Inferior parietal cortex (tissue), 1 donor: Measurements from ENCODE around the gene SMPDL3B.

ENCODE experiments used
- DNase-seq: peaks from one replicate; pipeline ENCODE4 v3.0.0-alpha.2; 2016; ENCODE audit errors: extremely low spot score

Gene SMPDL3B, protein sequence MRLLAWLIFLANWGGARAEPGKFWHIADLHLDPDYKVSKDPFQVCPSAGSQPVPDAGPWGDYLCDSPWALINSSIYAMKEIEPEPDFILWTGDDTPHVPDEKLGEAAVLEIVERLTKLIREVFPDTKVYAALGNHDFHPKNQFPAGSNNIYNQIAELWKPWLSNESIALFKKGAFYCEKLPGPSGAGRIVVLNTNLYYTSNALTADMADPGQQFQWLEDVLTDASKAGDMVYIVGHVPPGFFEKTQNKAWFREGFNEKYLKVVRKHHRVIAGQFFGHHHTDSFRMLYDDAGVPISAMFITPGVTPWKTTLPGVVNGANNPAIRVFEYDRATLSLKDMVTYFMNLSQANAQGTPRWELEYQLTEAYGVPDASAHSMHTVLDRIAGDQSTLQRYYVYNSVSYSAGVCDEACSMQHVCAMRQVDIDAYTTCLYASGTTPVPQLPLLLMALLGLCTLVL

DNA sequence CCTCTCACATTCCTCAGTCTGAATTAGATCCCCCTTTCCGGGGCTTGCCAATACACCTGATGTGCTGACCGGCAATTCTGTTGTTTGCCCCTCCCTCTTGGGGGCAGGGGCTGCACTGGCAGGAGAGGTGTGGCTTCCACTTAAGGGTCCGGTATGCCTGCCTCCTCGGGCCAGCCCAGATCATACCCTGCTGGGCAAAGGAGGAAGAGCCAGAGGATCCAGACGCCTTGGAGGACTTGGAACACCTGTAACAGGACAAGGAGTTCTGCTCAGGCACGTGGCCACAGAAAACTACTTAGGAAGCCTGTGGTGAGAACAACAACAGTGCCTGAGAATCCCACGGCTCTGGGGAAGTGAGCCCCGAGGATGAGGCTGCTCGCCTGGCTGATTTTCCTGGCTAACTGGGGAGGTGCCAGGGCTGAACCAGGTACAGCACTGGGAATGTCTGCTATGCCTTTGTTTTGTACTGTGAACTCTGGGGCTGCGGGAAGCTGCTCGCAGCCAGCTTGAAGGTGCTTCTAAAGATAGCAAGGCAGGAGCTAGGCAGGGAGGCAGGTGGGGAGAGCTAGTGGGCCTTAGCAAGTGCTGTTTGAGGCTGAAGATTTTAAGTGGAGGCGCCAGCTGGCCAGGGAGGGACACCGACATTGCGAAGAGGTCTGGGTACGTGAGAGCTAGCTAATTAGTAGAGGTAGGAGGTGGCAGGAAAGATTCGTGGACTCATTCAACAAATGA lies at the start of gene SMPDL3B:
Gene SMPDL3B, plus strand, starts transcription at position 183 of the 732 bp plus-strand sequence. Its CDS starts 184 bp downstream, at position 367.
- no peak for DNase-seq

GRCh38 chr1:27885114-27885528 lies 49.7 kb upstream of the SMPDL3B start:
- no peak for DNase-seq

DNA sequence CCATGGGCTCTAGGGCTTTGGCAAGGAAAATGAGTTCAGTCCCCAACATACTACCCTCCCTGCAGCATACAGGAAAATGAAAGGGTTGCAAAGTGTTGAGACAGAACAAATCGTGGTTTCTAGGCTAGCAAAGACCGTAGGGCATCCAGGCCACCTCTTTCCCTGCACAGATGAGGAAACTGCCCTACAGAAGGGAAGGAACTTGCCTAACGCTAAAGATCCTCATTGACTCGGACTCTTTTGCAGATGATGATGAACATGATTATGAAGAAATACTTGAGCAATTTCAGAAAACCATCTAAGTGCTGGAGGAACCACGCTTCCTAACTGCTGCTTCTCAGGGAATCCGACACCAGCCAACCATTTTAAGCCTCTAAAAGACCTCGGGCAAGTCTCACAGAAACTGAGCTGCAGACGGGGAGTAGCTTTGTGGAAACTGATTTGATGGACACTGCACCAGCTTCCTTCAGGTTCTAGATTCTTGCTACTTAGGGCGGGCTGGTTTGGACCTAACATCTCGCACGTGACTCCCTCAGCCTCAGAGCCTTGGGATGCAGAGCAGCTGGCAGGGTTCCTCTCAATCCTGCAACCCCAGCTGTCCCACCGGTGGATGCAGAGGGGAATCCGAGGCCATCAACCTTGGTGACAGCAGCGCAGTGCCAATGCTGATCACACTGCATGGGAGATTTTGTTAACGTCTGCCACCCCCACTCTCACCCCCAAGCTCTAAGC lies 49.0 kb upstream of the SMPDL3B start:
- no peak for DNase-seq

DNA sequence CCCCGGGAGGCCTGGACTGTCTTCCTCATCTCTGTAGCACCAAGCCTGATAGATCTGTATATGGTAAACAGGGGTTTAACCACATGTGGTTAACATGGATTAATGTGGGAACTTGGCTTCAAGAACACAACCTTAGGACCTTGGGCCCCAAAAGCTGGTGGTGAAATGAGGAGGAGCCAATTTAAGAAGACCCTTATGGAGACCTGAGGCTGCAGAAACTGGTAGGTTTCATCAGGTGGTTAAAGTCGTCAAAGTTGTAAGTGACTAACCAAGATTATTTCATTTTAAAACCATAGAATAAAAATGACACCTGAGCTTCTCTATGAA lies 48.5 kb upstream of the SMPDL3B start:
- DNase-seq = no peak

- DNase-seq = no peak
Measured at GRCh38 chr1:27886744-27887143, 48.1 kb upstream of the SMPDL3B start.

- DNase-seq = no peak
Measured at GRCh38 chr1:27887215-27888021, 47.4 kb upstream of the SMPDL3B start.

DNA sequence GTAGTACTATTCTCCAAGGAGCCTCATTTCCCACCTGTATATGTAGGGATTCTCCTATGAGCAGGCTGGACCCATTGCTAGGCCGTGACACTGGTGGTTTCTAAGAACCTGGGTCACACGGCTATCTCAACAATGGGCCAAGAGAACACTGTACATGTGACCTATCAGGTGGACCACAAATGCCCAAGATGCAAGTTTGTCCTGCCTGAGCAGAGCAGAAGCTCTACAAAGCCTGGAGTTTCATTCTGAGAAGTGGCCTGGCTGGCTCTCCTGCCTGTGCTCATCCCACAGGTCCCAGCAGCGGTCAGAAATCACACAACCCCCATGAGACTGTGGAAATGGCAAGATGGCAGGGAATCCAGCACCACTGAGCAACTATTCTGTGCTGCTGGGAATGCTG lies 45.3 kb upstream of the SMPDL3B start:
- DNase-seq = no peak

- DNase-seq = no peak
Measured at GRCh38 chr1:27891196-27891889, 43.5 kb upstream of the SMPDL3B start.

GRCh38 chr1:27894521-27894920 lies 40.3 kb upstream of the SMPDL3B start:
- no peak for DNase-seq

DNA sequence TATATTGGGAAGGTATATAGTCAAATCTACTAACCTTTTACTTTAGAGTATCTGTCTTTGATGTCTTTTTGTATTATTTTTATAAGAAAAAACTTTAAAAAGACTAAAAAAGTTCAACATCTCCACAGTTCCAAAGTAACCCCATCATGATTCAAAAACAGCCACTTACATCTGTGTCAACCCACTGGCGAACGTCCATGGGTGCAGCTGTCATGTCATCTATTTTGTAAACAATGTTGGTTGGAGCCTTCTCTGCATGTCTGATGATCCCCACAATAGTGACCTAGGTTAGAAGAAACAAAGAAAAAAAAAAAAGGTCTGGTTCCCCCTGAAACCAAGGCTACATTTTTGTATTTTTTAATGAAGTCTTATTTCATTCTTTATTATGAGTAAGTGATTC lies 28.0 kb upstream of the SMPDL3B start:
- no peak for DNase-seq

GRCh38 chr1:27912429-27912828 lies 22.4 kb upstream of the SMPDL3B start:
- no peak for DNase-seq

- DNase-seq = no peak
Measured at GRCh38 chr1:27915082-27915575, 19.7 kb upstream of the SMPDL3B start.

DNA sequence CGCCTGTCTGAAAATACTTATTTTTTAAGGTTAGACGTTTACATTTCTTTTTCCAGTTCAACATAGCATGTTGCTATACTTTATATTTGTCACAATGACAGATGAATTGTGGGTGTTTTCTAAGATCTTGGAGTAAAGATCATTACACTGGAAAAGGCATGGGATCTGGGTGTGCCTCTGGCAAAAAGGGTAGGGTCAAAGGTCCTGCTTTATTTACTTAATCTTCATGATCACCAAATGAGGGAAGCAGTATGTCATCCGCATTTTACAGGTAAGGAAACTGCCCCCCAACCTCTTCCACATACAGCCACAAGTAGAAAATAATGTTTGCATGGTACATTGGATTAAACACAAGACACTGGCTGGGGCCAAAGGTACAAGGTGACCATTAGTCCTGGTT lies 12.5 kb upstream of the SMPDL3B start:
- no peak for DNase-seq

GRCh38 chr1:27928216-27928954 lies 6.4 kb upstream of the SMPDL3B start:
- no peak for DNase-seq

GRCh38 chr1:27931184-27931583 lies 3.6 kb upstream of the SMPDL3B start:
- DNase-seq = no peak

DNA sequence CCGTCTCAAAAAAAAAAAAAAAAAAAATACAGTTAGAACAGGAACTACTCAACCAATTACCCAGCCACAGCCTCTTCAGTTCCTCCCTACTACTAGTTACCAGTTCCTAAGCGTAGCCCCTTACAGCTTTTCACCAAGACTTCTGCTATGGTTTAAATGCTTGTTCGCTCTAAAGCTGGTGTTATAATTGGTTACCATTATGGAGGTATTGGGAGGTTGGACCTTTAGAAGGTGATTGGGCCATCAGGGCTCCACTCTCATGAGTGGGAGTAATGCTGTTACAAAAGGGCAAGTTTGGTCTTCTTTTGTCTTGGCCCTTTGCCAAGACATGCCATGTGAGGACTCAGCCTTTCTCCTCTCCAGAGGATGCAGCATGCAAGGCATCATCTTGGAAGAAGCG lies 3.0 kb upstream of the SMPDL3B start:
- DNase-seq = no peak

DNA sequence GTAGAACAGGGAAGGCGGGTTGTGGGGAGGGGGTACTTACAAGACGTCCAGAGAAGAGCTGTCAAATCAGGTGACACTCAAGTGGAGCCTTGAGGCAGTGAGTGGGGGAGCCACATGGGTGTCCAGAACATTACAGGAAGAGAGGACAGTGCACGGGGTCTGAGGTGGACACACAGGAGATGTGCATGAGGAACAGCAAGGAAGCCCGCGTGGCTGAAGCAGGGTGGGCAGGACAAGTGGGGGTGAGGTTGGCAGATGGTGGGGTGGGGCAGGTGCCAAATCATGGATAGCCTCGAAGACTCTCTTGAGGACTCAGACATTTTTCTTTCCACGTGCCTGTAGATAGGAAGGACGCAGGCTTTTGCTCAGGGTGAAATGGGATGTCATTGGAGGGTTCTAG lies 921 bp downstream of the SMPDL3B start:
- DNase-seq = no peak

GRCh38 chr1:27936370-27936769 lies 1.6 kb downstream of the SMPDL3B start:
- DNase-seq = no peak

- DNase-seq = no peak
Measured at GRCh38 chr1:27937524-27937836, 2.7 kb downstream of the SMPDL3B start.

DNA sequence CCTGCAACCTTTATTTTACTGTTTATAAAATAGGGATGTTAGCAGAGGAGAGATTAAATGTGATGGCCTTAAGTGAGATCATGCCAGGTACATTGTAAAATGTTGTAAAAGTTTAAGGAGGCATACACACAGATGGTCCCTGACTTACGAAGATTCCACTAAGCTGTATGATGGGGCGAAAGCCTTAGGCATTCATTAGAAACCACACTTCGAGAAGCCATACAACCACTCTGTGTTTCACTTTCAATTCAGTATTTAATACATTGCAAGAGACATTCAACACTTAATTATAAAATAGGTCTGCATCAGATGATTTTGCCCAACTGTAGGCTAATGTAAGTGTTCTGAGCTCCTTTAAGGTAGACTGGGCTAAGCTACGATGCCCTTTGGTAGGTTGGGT lies 3.7 kb downstream of the SMPDL3B start:
- no peak for DNase-seq
